Body of pancreas (tissue), 4 donors: Measurements from ENCODE around the gene SLC50A1. TPM values are rescaled to one million over a fixed set of nuclear protein-coding genes. Genes with fewer than 3 reads are reported as not detected.
"Not testable (repeated sequence)": the region's sequence is repeated elsewhere in the genome, so short reads cannot be mapped to it uniquely, and the experiment has no call there.

ENCODE experiments used
- ATAC-seq: fragments of 150-250 bp; one replicate; pipeline ENCODE4 v1.9.1; 2016
- DNase-seq, 4 donors: peaks; one replicate each; pipeline ENCODE4 v3.0.0-alpha.2; 2019
- H3K27ac ChIP-seq, 4 donors: fragments of 200-600 bp; sonication (generic); 1 replicate in 3 of 4; 2 replicates in 1 of 4; pipeline versions ENCODE4 v1.5.1 to v1.6.1; 2016 to 2019; ENCODE audit warnings: mild to moderate bottlenecking in 1 of 4, mixed read lengths in 1 of 4, moderate library complexity in 1 of 4
- H3K27me3 ChIP-seq, 2 donors: fragments of 200-600 bp; sonication (generic); one replicate each; pipeline ENCODE4 v1.6.0; 2016; ENCODE audit warnings: mild to moderate bottlenecking in 1 of 2
- H3K36me3 ChIP-seq, 2 donors: fragments of 200-600 bp; sonication (generic); replicated peaks in 1 of 2; 2 replicates each; pipeline ENCODE4 v1.5.1; 2016; ENCODE audit warnings: low read depth in 2 of 2; ENCODE audit not compliant: insufficient read depth in 1 of 2
- H3K4me1 ChIP-seq: fragments of 200-600 bp; sonication (generic); one replicate; pipeline ENCODE4 v1.6.0; 2016
- H3K4me3 ChIP-seq, 2 donors: fragments of 200-600 bp; sonication (generic); 1 replicate in 1 of 2; 2 replicates in 1 of 2; pipeline ENCODE4 v1.5.1; 2016 to 2019
- H3K9me3 ChIP-seq, 3 donors: fragments of 200-600 bp; sonication (generic); 1 replicate in 2 of 3; 2 replicates in 1 of 3; pipeline ENCODE4 v1.5.1; 2016
- CTCF ChIP-seq, 7 experiments: fragments of 450-650 bp in 4 of 7; fragments of 200-600 bp in 3 of 7; sonication (generic) in 3 of 7; IDR thresholded peaks; one replicate each; pipeline ENCODE4 v1.5.1; 2016 to 2019; ENCODE audit warnings: antibody characterized with exemption in 7 of 7
- POLR2A ChIP-seq, 3 donors: fragments of 450-650 bp; IDR thresholded peaks; one replicate each; pipeline ENCODE4 v1.6.1; 2016; ENCODE audit warnings: antibody characterized with exemption in 3 of 3, mild to moderate bottlenecking in 2 of 3
- WGBS, 2 donors: methylation state at CpG; one replicate each; pipeline ENCODE4 v1.1.5; 2017; 5-methylcytosine and 5-hydroxymethylcytosine counted together
- intact Hi-C: fragments of 100-400 bp; cut with DNase I; formaldehyde crosslinking; loops from one replicate; pipeline ENCODE4 v1.15.1; 2023
- total RNA-seq, 2 donors: library from RNA; depleted of rRNA; stranded (reverse); fragments of >200 nt; gene quantifications; one replicate each; pipeline ENCODE4 v1.1.0, GENCODE V29; 2016

The SLC50A1 gene
- total RNA-seq, 2 donors from 2014 or later, result 13.7 to 25.7 TPM

GRCh38 chr1:155113450-155113980, 22.1 kb upstream of the SLC50A1 start:
- 63 to 74% methylated on average over 5 of the region's 5 CpGs for WGBS, 2 donors
- intact Hi-C loops, result no loop called here
- ATAC-seq, result no peak

DNA sequence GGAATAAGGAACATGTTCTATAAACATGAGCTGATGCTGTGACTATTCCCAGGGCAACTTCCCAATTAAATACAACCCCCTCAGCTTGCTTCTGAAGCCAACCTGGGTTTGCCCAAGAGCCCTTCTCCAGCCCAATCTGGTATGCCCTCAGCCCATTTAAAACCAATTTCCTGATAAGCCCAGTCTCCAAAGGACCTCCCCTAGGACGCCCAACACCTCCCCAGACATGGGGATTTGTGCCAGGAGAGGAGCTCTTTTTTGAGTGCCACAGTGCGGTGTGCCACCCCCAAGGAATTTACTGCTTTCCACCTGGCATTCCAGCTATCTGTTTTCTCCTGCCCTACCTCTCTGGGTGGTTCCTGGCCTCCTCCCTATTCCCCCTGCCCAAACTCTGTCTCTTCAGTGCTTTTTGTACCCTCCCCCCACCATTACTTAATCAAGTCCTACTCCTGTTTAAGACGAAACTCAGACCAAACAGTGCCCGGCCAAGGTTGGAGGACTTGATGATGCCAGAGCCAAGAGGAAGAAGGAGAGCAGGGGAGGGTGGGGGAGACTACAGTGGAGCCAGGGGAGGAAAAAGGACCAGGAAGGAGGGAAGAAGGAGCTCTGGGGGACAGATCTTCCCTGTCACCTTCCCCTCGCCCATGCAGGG, 19.4 kb upstream of the SLC50A1 start:
- Histone ChIP-seq H3K4me1 (no peaks in the 10 kb centered on the region), H3K27ac (no peak overlapping the region), H3K9me3 (no peaks in the 10 kb centered on the region), H3K27me3 (no peaks in the 10 kb centered on the region), H3K4me3 (no peak overlapping the region), H3K36me3 (no peaks in the 10 kb centered on the region)
- TF ChIP-seq CTCF (IDR thresholded peaks at IDR 0.05) (no peak), POLR2A (IDR thresholded peaks at IDR 0.05) (no peak)
- intact Hi-C loops, result no loop called here
- no peak for ATAC-seq
- 43 to 48% methylated on average over 5 of the region's 5 CpGs for WGBS, 2 donors
- DNase-seq, result no peak

More at GRCh38 chr1:155113450-155113980, 22.1 kb upstream of the SLC50A1 start:
- TF ChIP-seq CTCF (IDR thresholded peaks at IDR 0.05), result no peak
- TF ChIP-seq POLR2A (IDR thresholded peaks at IDR 0.05), result no peak
- Histone ChIP-seq H3K36me3 (no peaks in the 10 kb centered on the region), H3K4me3 (no peak overlapping the region), H3K27ac (no peak overlapping the region), H3K4me1 (no peaks in the 10 kb centered on the region), H3K9me3 (no peaks in the 10 kb centered on the region), H3K27me3 (no peaks in the 10 kb centered on the region)
- no peak for DNase-seq

GRCh38 chr1:155117610-155118009, 18.0 kb upstream of the SLC50A1 start:
- Histone ChIP-seq H3K4me3 (no peak overlapping the region), H3K9me3 (no peaks in the 10 kb centered on the region), H3K27ac (no peak overlapping the region), H3K27me3 (no peaks in the 10 kb centered on the region), H3K4me1 (no peaks in the 10 kb centered on the region), H3K36me3 (no peaks in the 10 kb centered on the region)
- 54 to 73% methylated on average over 4 of the region's 4 CpGs for WGBS, 2 donors
- no peak for ATAC-seq
- TF ChIP-seq CTCF (IDR thresholded peaks at IDR 0.05), result no peak
- TF ChIP-seq POLR2A (IDR thresholded peaks at IDR 0.05), result no peak
- no peak for DNase-seq
- intact Hi-C loops, result no loop called here

DNA sequence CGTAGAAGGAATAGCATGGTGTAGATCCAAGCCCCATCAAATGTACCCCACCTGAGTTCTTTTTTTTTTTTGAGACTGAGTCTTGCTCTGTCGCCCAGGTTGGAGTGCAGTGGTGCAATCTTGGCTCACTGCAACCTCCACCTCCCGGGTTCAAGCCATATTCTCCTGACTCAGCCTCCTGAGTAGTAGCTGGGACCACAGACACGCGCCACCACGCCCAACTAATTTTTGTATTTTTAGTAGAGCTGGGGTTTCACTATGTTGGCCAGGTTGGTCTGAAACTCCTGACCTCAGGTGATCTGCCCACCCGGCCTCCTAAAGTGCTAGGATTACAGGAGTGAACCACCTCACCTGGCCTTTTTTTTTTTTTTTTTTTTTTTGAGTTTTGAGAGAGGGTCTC, 17.6 kb upstream of the SLC50A1 start:
- H3K27me3 ChIP-seq, DNase-seq, ATAC-seq, H3K4me1 ChIP-seq, intact Hi-C loops, H3K27ac ChIP-seq, H3K9me3 ChIP-seq, H3K36me3 ChIP-seq, H3K4me3 ChIP-seq: not testable (repeated sequence)
- WGBS, 2 donors, result 69 to 75% methylated on average over 5 to 7 of the region's 7 CpGs

- ATAC-seq, result no peak
- intact Hi-C loops, result no loop called here
- Histone ChIP-seq H3K27ac (no peak overlapping the region), H3K27me3 (no peaks in the 10 kb centered on the region), H3K4me3 (no peak overlapping the region), H3K4me1 (peaks cover 8% of the 10 kb centered on the region), H3K9me3 (no peaks in the 10 kb centered on the region), H3K36me3 (no peaks in the 10 kb centered on the region)
- TF ChIP-seq POLR2A (IDR thresholded peaks at IDR 0.05) (no peak), CTCF (IDR thresholded peaks at IDR 0.05) (no peak)
- DNase-seq, result no peak
- 38 to 40% methylated on average over 6 of the region's 6 CpGs for WGBS, 2 donors
Measured at GRCh38 chr1:155120253-155120652, 15.4 kb upstream of the SLC50A1 start.
